ENCODE results near the gene PIGQ. TPM values are rescaled to one million over a fixed set of nuclear protein-coding genes. Genes with fewer than 3 reads are reported as not detected.

PIGQ gene
- total RNA-seq, 1 experiment from 2014 or later: 43.8 TPM

GRCh38 chr16:628321-629061 lies 58.7 kb downstream of the PIGQ start:
- DNase-seq (ENCODE audit: low read depth): no peak

- no peak for DNase-seq (ENCODE audit: low read depth)
Observed at GRCh38 chr16:629185-629832, 59.5 kb downstream of the PIGQ start.

GRCh38 chr16:629833-630248 lies 60.1 kb downstream of the PIGQ start:
- no peak for DNase-seq (ENCODE audit: low read depth)

DNA sequence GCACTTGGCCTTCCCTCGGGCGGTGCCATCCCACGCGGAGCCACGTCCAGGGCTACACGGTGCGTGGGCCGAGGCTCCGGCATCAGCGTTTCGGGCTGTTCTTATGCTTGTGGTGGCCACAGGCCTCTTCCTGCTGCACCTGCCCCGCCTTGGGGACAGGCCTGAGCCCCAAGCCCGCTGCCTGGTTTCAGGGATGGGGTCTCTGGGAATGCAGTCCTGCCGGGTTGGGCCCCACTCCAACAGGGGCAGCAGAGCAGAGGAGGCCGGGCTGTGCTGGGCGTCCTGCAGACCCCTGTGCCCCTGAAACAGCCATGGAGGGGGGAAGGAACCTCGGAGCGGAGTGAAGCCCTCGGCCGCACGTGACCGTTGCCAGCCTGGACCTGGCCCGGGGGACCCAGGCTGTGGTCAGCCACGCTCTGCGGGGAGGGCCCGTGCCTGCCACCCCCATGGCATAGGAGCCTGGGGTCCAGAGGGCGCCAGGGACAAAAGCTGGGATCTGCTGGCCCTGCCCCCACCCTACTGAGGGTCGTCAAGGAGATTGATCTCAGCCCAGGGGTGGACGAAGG lies 60.6 kb downstream of the PIGQ start:
- DNase-seq (ENCODE audit: low read depth): no peak

DNA sequence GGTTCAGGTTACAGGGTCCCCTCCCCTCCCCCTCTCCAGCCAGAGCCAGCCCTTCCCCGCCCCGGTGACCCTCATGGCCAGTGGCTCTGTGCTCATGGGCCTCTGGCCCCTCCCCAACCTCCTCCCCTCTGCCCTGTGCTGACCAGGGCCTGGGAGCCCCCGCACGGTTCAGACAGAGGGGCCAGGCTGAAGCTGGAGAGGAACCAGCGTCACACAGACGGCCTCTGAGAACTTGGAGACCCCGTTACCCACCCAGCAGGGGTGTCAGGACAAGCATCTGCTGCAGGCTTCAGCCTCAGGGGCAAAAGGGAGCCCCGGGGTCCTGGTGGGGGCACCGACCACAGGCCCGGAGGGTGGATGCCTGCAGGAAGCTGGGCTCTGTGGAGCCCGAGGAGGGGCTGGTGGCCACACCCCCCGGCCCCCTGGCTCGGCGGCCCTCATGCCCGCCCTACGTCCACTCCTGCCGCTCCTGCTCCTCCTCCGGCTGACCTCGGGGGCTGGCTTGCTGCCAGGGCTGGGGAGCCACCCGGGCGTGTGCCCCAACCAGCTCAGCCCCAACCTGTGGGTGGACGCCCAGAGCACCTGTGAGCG lies 61.1 kb downstream of the PIGQ start, which contains the start of gene WFIKKN1:
WFIKKN1 (plus strand) TSS at position 171 of the 591 bp plus-strand sequence; CDS start at position 440, 269 bp downstream.
- no peak for DNase-seq (ENCODE audit: low read depth)

DNA sequence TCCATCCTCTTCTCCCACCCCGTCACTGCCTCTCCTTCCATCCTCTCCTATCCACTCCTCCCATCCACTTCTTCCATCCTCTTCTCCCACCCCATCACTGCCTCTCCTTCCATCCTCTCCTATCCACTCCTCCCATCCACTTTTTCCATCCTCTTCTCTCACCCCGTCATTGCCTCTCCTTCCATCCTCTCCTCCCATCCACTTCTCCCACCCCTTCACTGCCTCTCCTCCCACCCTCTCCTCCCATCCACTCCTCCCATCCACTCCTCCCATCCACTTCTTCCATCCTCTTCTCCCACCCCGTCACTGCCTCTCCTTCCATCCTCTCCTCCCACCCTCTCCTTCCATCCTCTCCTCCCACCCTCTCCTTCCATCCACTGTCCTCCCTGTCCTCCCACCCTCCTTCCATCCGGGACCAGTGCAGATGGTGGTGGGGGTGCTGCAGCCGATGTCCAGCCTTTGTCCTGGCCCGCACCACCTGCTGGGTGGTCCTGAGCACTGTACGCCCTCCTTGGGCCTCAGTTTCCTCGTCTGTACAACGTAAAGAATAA lies 62.1 kb downstream of the PIGQ start:
- DNase-seq (ENCODE audit: low read depth): no peak

- DNase-seq (ENCODE audit: low read depth): no peak
Observed at GRCh38 chr16:632486-633335, 62.9 kb downstream of the PIGQ start.

- no peak for DNase-seq (ENCODE audit: low read depth)
Observed at GRCh38 chr16:633336-634050, 63.7 kb downstream of the PIGQ start.

Other genes starting within 250 kb of the PIGQ start
- gene AXIN1, start 217.2 kb upstream of the PIGQ start, total RNA-seq (2014; rRNA removed; shearing (Covaris generic)): 6.6 and 15.5 TPM in 2 replicates
- gene MRPL28, start 199.4 kb upstream of the PIGQ start, total RNA-seq (2014; rRNA removed; shearing (Covaris generic)): 162 and 177 TPM in 2 replicates
- 54.9 and 71.2 TPM in 2 replicates for gene PGAP6, start 188.0 kb upstream of the PIGQ start, total RNA-seq (2014; rRNA removed; shearing (Covaris generic))
- 92.0 and 101 TPM in 2 replicates for gene NME4, start 172.8 kb upstream of the PIGQ start, total RNA-seq (2014; rRNA removed; shearing (Covaris generic))
- 2.2 and 6.6 TPM in 2 replicates for gene DECR2, start 168.1 kb upstream of the PIGQ start, total RNA-seq (2014; rRNA removed; shearing (Covaris generic))
- 14.0 and 21.1 TPM in 2 replicates for gene RAB11FIP3, start 144.3 kb upstream of the PIGQ start, total RNA-seq (2014; rRNA removed; shearing (Covaris generic))
- 23.2 and 36.7 TPM in 2 replicates for gene CAPN15, start 42.3 kb upstream of the PIGQ start, total RNA-seq (2014; rRNA removed; shearing (Covaris generic))
- gene PRR35, start 9.6 kb upstream of the PIGQ start, total RNA-seq (2014; rRNA removed; shearing (Covaris generic)): not detected in 2 replicates
- gene NHLRC4, start 3.0 kb upstream of the PIGQ start, total RNA-seq (2014; rRNA removed; shearing (Covaris generic)): 0.12 TPM in 1 of 2 replicates, not detected in the other
- gene RAB40C, start 20.1 kb downstream of the PIGQ start, total RNA-seq (2014; rRNA removed; shearing (Covaris generic)): 15.2 and 16.8 TPM in 2 replicates
- gene WFIKKN1, start 61.0 kb downstream of the PIGQ start, total RNA-seq (2014; rRNA removed; shearing (Covaris generic)): 0.62 and 2.9 TPM in 2 replicates
- 150 and 177 TPM in 2 replicates for gene METTL26, start 66.3 kb downstream of the PIGQ start, total RNA-seq (2014; rRNA removed; shearing (Covaris generic))
- gene MCRIP2, start 71.9 kb downstream of the PIGQ start, total RNA-seq (2014; rRNA removed; shearing (Covaris generic)): 8.5 and 20.9 TPM in 2 replicates
- gene WDR90, start 79.4 kb downstream of the PIGQ start, total RNA-seq (2014; rRNA removed; shearing (Covaris generic)): 15.8 and 16.1 TPM in 2 replicates
- gene RHOT2, start 98.2 kb downstream of the PIGQ start, total RNA-seq (2014; rRNA removed; shearing (Covaris generic)): 25.7 and 38.5 TPM in 2 replicates
- gene RHBDL1, start 105.7 kb downstream of the PIGQ start, total RNA-seq (2014; rRNA removed; shearing (Covaris generic)): 0.15 TPM in 1 of 2 replicates, not detected in the other
- 133 and 153 TPM in 2 replicates for gene STUB1, start 110.4 kb downstream of the PIGQ start, total RNA-seq (2014; rRNA removed; shearing (Covaris generic))
- 57.8 and 68.5 TPM in 2 replicates for gene JMJD8, start 114.4 kb downstream of the PIGQ start, total RNA-seq (2014; rRNA removed; shearing (Covaris generic))
- gene WDR24, start 120.4 kb downstream of the PIGQ start, total RNA-seq (2014; rRNA removed; shearing (Covaris generic)): 3.4 and 9.0 TPM in 2 replicates
- gene FBXL16, start 135.8 kb downstream of the PIGQ start, total RNA-seq (2014; rRNA removed; shearing (Covaris generic)): 8.1 and 12.0 TPM in 2 replicates
- gene METRN, start 145.2 kb downstream of the PIGQ start, total RNA-seq (2014; rRNA removed; shearing (Covaris generic)): 96.4 and 142 TPM in 2 replicates
- gene ANTKMT, start 151.2 kb downstream of the PIGQ start, total RNA-seq (2014; rRNA removed; shearing (Covaris generic)): 11.0 and 30.4 TPM in 2 replicates
- 0.25 TPM in 1 of 2 replicates, not detected in the other for gene CCDC78, start 156.5 kb downstream of the PIGQ start, total RNA-seq (2014; rRNA removed; shearing (Covaris generic))
- 3.6 and 4.9 TPM in 2 replicates for gene HAGHL, start 157.1 kb downstream of the PIGQ start, total RNA-seq (2014; rRNA removed; shearing (Covaris generic))
- 24.0 and 27.1 TPM in 2 replicates for gene CIAO3, start 171.0 kb downstream of the PIGQ start, total RNA-seq (2014; rRNA removed; shearing (Covaris generic))
- gene MSLN, start 190.8 kb downstream of the PIGQ start, total RNA-seq (2014; rRNA removed; shearing (Covaris generic)): 1.7 and 2.1 TPM in 2 replicates
- gene RPUSD1, start 218.4 kb downstream of the PIGQ start, total RNA-seq (2014; rRNA removed; shearing (Covaris generic)): 19.5 and 47.7 TPM in 2 replicates
- 10.2 and 20.7 TPM in 2 replicates for gene CHTF18, start 218.7 kb downstream of the PIGQ start, total RNA-seq (2014; rRNA removed; shearing (Covaris generic))
- gene GNG13, start 230.8 kb downstream of the PIGQ start, total RNA-seq (2014; rRNA removed; shearing (Covaris generic)): not detected in 2 replicates